IPS DF 4.7 (cell line): ENCODE results near the gene PTPRN2.

Experiments used
- DNase-seq: peaks from one replicate; pipeline ENCODE4 v3.0.0-alpha.2; 2013; ENCODE audit warnings: low spot score; ENCODE audit errors: extremely low read depth

PTPRN2 gene

DNA sequence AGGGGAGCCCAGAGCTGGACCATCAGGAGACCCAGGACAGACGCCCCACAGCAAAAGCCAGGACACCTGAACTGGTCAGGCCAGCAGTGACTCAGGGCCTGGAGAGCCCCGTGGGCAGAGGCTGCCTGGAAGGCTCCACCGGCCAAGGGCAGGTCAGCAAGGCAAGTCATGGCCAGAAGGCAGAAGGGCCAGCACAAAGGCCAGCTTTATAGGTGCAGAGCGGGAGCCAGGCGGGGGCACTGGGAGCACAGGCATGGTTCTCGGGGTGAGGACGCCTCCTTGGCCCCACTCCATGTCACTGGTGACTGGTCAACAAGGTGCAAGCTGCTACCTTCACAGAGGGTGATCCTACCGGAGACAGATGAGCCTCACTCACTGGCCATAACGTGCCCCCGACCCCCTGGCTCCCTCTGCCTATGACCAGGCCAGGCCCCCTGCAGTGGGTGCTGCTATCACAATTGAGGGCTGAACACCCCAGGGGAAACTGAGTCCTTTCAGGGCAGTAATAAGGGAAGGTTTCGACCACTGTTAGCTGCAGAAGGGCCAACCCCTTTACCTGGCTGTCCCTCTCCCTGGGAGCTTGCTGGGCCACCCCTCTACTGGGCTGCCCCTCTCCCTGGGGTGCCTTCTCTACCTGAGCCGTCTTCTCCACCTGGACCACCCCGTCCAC is 317.4 kb downstream of the PTPRN2 start:
- DNase-seq: no peak

DNA sequence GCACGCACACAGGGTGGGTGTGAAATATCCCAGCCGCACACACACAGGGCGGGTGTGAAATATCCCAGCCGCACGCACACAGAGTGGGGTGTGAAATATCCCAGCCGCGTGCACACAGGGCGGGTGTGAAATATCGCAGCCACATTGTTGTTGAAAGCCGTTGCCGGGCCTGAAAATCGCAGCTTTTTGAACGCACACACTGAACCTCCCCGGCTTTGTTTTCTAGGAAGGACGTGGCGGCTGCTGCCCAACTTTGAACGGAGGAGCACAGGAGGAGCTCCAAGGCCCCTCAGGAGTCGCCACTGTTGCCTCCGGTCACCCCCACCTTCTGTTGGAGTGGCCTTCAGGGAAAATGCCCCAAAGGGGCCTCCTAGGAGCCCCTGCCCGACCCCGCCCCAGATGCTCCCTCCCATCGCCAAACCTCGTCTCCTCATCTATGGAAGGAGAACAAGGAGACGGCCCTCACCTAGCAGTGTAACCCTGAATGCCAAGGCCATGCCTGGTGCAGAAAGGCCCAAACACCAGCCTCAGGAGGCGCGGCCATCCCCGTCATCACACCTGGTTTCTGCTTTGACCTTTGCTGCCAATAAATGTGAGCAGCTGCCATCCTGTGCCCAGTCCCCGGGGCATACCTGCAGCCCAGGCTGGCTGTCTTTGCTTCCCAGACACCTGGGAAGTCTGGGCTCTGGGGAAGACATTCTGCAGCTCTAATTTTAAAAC is 318.6 kb downstream of the PTPRN2 start:
- DNase-seq: no peak

DNA sequence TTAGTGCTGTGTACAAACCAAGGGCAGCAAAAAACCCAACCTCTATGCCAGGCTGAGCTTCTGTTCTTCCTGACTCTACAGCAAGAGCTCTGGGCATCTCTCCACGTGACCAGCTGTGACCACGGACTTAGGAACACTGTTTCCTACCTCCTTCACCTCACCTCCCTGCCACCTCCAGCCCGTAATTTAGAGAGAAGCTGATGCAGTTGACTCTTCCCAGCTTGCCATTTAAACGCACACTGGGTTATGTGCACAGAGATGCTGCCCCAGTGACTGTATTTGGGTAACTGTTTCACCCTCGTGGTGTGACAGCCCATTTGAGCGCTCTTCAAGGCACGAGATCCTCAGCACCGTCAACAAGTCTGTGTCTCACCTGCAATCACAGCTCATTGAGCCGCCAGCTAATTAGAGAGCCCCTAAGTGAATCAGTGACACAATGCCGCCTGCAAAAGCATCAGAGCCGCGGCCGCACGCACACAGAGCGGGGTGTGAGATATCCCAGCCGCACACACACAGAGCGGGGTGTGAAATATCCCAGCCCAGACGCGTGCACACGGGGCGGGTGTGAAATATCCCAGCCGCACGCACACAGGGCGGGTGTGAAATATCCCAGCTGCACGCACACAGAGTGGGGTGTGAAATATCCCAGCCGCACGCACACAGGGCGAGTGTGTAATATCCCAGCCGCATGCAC is 319.7 kb downstream of the PTPRN2 start:
- DNase-seq: no peak

DNA sequence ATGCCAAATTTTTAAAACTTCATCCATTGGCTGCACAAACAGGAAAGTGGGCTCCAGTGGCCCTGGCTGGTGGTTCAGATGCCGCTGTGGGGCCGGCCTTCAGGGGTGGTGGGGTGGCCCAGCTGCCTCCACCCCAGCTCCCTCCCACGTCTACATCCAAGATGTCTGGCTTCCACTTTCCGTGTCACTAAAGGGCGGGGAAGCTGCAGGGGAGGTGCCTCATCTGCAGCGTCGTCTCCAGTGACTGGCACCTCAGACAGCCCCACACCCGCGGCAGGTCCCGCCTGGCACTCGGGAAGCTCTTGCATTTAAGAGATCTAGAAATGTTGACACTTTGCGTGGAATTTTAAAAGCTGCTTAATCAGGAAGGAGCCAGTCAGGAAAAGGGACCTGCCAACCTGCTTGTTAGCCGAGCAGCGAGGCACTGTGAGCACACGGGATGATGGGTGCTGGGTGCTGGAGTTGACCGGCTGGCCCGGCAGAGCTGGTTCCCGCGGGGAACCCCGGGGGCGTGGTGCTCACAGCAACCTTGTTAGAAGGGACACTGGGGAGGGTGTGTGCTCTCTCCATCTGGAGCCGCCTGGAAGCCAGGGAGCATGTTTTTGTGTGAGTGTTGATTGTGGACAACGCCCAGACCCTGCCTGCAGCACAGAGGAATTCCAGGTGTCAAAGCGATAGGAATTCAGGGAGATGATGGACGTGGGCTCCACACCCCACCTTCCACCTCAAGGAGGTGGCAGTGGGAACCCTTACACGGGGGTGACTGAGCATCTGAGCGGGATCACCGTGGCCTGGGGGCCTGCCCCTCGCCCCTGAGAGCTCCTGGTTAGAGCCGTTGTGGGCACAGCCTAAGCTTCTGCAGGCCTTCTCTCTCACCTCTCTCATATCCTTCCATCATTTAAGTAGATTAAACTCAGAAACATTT is 320.5 kb downstream of the PTPRN2 start:
- no peak for DNase-seq

GRCh38 chr7:158266426-158266816 is 321.2 kb downstream of the PTPRN2 start:
- DNase-seq: no peak

GRCh38 chr7:158265743-158266080 is 321.9 kb downstream of the PTPRN2 start:
- DNase-seq: no peak

GRCh38 chr7:158264881-158265742 is 322.5 kb downstream of the PTPRN2 start:
- DNase-seq: no peak

GRCh38 chr7:158263964-158264748 is 323.5 kb downstream of the PTPRN2 start:
- no peak for DNase-seq

DNA sequence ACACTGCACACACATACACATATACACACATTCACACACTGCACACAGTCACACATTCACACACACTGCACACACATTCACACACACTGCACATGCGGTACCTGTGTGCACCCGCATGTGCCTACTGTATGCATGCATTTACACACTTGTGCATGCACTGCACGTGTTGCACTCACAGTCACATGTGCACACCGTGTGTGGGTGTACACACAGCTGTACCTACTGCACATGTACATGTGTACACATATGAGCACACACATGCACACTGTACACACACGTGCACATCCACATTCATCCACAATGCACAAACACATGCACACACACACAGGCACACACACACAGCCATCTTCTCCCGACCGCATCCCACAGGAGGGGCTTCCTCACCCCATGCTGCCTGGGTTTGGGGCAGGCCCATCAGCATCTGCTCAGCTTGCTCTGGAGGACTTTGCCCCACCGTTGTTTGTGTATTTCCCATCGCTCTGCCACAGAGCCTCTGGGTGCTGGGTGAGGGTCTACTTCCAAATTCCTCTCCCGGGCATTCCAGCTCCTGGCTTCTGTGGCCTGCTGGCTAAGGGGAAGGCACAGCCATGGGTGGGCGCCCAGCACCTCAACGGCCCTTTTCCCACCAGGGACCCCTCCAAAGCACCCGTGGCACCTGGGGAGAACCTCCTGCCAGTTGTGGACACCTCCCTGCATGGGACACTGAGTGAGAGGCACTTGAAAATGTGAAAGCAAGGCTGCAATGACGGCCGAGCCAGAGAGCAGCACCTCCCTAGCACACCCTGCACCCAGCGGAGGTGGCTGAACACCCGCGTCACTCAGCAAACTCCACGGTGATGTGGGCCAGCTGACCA is 324.3 kb downstream of the PTPRN2 start:
- DNase-seq: no peak

DNA sequence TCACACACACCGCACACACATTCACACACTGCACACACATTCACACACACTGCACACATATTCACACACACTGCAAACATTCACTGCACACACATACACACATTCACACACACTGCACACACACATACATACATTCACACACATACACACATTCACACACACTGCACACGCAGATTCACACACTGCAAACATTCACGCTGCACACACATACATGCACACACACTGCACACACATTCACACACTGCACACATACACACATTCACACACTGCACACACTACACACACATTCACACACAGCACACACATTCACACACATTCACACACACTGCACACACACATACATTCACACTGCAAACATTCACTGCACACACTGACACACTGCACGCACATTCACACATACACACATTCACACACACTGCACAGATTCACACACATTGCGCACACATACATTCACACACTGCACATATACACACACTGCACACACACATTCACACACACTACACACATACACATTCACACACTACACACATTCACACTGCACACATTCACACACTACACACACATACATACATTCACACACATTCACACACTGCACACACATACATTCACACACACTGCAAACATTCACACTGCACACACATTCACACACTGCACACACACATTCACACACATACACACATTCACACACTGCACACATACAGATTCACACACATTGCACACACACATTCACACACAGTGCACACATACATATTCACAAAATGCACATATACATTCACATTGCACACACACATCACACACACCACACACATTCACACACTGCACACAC is 325.1 kb downstream of the PTPRN2 start:
- DNase-seq: no peak

GRCh38 chr7:158261362-158262235 is 326.0 kb downstream of the PTPRN2 start:
- DNase-seq: no peak

- DNase-seq: no peak
Measured at GRCh38 chr7:158260567-158261361, 326.9 kb downstream of the PTPRN2 start.

DNA sequence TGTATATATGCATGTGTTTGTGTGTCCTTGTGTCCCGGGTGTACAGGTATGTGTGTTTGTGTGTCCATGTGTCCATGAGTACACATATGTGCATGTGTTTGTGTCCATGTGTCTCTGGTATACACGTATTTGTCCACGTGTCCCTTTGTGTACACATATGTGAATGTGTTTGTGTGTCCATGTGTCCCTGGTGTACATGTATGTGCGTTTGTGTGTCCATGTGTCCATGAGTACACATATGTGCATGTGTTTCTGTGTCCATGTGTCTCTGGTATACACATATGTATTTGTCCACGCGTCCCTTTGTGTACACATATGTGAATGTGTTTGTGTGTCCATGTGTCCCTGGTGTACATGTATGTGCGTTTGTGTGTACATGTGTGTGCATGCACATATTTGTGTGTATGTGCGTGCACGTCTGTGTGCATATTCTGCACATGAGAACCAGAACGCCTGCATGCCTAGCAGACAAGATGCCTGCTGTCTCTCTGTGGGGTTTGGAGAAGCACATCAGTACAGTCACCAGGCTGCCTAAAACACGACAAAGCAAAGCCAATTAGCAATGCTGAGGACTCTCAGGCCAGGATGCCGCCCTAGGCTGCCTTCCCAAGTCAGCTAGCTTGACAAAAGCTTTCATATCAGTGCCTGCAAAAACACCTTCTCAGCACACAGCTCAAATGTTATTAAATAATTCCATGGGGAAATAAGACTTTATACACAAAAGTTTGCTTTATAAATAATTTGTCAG is 327.8 kb downstream of the PTPRN2 start:
- no peak for DNase-seq

DNA sequence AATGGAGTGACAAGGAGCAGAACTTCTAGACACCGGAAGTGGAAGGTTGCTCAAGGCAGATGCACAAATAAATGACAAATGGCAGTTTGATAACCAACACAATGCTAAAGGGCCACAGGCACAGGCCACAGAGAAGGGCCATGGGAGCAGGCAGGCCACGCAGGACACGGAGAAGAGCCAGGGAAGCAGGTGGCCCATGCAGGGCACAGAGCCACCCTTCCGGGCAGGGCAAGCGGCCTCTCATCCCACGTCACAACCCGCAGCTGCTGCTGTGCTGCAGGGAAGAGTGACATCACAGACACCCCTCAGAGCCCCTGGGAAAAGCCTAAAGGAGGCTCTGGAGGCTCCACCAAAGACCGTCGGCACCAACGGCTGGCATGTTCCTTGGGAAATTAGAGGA is 328.5 kb downstream of the PTPRN2 start:
- DNase-seq: no peak

DNA sequence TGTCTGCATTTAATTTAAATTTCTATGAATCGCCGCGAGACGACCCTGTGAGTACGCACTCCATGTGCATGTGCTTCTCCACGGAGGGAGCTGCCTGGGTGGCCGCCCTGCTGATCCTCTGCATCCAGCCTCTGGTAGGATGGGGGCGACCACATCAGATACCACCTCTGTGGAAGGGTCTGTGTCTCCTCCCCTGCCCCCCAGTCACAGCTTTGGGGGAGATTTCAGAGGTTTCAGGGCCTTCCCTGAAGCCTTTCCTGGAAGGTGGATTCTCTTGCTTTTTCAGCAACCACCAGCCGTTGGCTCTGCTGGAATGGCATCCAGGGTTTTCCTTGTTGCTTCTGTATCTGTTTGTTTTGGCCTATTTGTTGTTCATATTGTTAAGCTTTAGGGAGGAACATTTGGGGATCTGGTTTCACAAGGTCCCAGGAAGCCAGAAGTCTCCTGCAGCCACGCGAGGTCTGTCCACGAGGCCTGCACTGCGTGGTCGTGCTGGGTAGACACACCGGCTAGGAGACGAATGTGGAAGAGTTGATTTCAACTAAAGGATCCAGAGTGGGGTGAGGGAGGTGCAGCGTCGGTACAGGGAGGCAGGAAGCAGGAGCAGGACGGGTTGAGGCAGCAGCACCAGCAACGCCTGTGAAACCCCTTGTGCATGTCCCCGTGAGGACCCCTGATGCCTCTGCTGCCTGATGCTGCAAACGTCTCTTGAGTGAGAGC is 329.1 kb downstream of the PTPRN2 start:
- DNase-seq: no peak
